HEK293 (cell line): ENCODE measurements around the gene NISCH.
A peak's percentile ranks its signal among the peaks of the same experiment; 100 is the strongest.

ENCODE experiments used
- CTCF ChIA-PET: fragments of 350-600 bp; formaldehyde crosslinking; extraction: SDS; loops from one replicate; lab custom pipeline; 2021; ENCODE audit warnings: antibody characterized with exemption; lab: Yijun Ruan, JAX
- POLR2A ChIA-PET: fragments of 300-600 bp; formaldehyde crosslinking; extraction: SDS; loops from one replicate; lab custom pipeline; 2020; ENCODE audit warnings: antibody characterized with exemption, inconsistent platforms; lab: Yijun Ruan, JAX
- H3K27ac ChIP-seq: fragments of 200-500 bp; sonication (Bioruptor generic); 2 replicates; pipeline ENCODE4 v1.5.1; 2014; ENCODE audit warnings: low read depth, low read length, control low read depth, inconsistent platforms; ENCODE audit errors: extremely low read depth
- H3K36me3 ChIP-seq, 2 experiments: fragments of 200-500 bp in 1 of 2; sonication (Bioruptor generic) in 1 of 2; 1 replicate in 1 of 2; 2 replicates in 1 of 2; pipeline ENCODE4 v1.5.1; 2014 to 2017; ENCODE audit warnings: inconsistent platforms in 2 of 2, low read length in 2 of 2; ENCODE audit not compliant: control insufficient read depth in 2 of 2, insufficient read depth in 1 of 2
- H3K4me1 ChIP-seq: fragments of 200-500 bp; sonication (Bioruptor generic); 2 replicates; pipeline ENCODE4 v1.5.1; 2014; ENCODE audit warnings: mild to moderate bottlenecking, low read length, inconsistent platforms; ENCODE audit not compliant: control insufficient read depth, insufficient read depth
- H3K4me3 ChIP-seq: 2 replicates; pipeline ENCODE4 v1.5.1; 2011; ENCODE audit warnings: low read depth, mild to moderate bottlenecking, control low read depth, low read length, moderate library complexity
- H3K9me3 ChIP-seq: fragments of 200-500 bp; sonication (Bioruptor generic); 2 replicates; pipeline ENCODE4 v1.5.1; 2014; ENCODE audit warnings: low read depth, low read length, inconsistent platforms; ENCODE audit not compliant: control insufficient read depth, insufficient read depth
- ZFHX2 ChIP-seq: fragments of 450-650 bp; formaldehyde crosslinking; conservative IDR thresholded peaks from 2 replicates; pipeline ENCODE4 v1.5.1; 2016; ENCODE audit warnings: missing biosample characterization, missing genetic modification characterization
- ZNF16 ChIP-seq: fragments of 450-650 bp; formaldehyde crosslinking; IDR thresholded peaks from 2 replicates; pipeline ENCODE4 v1.5.1; 2016; ENCODE audit warnings: low read depth, missing biosample characterization, missing genetic modification characterization
- ZNF335 ChIP-seq: fragments of 450-650 bp; formaldehyde crosslinking; conservative IDR thresholded peaks from 2 replicates; pipeline ENCODE4 v1.5.1; 2016; ENCODE audit warnings: missing biosample characterization, missing genetic modification characterization
- ZNF560 ChIP-seq: fragments of 450-650 bp; formaldehyde crosslinking; IDR thresholded peaks from 2 replicates; pipeline ENCODE4 v1.5.1; 2017; ENCODE audit warnings: missing biosample characterization, missing genetic modification characterization, borderline replicate concordance
- TF ChIP-seq, protein P1 (sequence below): fragments of 450-650 bp; formaldehyde crosslinking; IDR thresholded peaks from 2 replicates; pipeline ENCODE4 v1.5.1; 2016; ENCODE audit warnings: missing biosample characterization, missing genetic modification characterization
- TF ChIP-seq, protein P2 (sequence below): fragments of 450-650 bp; formaldehyde crosslinking; IDR thresholded peaks from 2 replicates; pipeline ENCODE4 v1.5.1; 2016; ENCODE audit warnings: missing biosample characterization, missing genetic modification characterization

Gene NISCH

DNA sequence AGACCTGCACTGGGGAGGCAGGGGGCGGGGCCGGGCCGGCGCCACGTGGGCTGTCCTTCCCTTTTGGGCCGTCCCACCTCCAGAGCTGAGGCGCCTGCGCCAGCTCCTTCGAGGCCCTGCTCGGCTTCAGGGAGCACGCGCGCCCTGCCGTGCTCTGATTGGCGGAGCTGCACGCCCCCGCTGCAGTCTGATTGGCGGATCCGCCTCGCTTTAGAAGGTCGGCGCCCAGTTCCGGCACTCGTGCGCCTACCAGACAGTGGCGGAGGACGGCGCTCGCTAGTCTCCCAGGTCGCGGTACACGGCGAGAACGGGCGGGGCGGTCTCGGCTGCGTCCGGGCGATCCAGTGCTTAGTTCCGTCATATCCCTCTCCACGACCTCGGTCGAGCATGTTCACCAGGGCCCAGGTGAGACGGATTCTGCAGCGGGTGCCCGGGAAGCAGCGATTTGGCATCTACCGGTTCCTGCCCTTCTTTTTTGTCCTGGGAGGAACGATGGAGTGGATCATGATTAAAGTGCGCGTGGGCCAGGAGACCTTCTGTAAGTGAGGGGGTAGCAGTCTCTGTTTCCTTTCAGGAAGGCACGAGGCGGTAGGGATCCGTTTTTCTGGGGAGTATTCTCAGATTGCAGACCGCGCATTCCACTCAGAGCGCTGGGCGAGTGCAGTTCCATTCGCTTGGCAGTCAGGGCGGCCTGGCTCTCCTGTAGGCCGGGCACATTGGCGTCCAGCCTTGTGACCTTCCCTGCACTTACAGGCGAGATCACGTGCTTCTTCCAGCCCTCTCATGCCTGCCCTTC is 81.2 kb downstream of the NISCH start, which contains the start of gene UQCC5 (continued):
- TF ChIP-seq, protein P1, sequence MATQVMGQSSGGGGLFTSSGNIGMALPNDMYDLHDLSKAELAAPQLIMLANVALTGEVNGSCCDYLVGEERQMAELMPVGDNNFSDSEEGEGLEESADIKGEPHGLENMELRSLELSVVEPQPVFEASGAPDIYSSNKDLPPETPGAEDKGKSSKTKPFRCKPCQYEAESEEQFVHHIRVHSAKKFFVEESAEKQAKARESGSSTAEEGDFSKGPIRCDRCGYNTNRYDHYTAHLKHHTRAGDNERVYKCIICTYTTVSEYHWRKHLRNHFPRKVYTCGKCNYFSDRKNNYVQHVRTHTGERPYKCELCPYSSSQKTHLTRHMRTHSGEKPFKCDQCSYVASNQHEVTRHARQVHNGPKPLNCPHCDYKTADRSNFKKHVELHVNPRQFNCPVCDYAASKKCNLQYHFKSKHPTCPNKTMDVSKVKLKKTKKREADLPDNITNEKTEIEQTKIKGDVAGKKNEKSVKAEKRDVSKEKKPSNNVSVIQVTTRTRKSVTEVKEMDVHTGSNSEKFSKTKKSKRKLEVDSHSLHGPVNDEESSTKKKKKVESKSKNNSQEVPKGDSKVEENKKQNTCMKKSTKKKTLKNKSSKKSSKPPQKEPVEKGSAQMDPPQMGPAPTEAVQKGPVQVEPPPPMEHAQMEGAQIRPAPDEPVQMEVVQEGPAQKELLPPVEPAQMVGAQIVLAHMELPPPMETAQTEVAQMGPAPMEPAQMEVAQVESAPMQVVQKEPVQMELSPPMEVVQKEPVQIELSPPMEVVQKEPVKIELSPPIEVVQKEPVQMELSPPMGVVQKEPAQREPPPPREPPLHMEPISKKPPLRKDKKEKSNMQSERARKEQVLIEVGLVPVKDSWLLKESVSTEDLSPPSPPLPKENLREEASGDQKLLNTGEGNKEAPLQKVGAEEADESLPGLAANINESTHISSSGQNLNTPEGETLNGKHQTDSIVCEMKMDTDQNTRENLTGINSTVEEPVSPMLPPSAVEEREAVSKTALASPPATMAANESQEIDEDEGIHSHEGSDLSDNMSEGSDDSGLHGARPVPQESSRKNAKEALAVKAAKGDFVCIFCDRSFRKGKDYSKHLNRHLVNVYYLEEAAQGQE (tag by site-specific recombination), result 0 out of 2 replicates have a peak, but pooled peaks have one; percentile 9
- TF ChIP-seq ZFHX2 (tag by site-specific recombination) (peak; percentile 60; the same call in 1 of the 2 replicates), ZNF560 (tag by site-specific recombination) (no peak)
- TF ChIP-seq, protein P2, sequence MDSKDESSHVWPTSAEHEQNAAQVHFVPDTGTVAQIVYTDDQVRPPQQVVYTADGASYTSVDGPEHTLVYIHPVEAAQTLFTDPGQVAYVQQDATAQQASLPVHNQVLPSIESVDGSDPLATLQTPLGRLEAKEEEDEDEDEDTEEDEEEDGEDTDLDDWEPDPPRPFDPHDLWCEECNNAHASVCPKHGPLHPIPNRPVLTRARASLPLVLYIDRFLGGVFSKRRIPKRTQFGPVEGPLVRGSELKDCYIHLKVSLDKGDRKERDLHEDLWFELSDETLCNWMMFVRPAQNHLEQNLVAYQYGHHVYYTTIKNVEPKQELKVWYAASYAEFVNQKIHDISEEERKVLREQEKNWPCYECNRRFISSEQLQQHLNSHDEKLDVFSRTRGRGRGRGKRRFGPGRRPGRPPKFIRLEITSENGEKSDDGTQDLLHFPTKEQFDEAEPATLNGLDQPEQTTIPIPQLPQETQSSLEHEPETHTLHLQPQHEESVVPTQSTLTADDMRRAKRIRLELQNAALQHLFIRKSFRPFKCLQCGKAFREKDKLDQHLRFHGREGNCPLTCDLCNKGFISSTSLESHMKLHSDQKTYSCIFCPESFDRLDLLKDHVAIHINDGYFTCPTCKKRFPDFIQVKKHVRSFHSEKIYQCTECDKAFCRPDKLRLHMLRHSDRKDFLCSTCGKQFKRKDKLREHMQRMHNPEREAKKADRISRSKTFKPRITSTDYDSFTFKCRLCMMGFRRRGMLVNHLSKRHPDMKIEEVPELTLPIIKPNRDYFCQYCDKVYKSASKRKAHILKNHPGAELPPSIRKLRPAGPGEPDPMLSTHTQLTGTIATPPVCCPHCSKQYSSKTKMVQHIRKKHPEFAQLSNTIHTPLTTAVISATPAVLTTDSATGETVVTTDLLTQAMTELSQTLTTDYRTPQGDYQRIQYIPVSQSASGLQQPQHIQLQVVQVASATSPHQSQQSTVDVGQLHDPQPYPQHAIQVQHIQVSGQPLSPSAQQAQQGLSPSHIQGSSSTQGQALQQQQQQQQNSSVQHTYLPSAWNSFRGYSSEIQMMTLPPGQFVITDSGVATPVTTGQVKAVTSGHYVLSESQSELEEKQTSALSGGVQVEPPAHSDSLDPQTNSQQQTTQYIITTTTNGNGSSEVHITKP (tag by site-specific recombination), result peak; percentile 33

- ChIA-PET CTCF (no interaction called here), POLR2A (interaction anchor here (0.5 kb wide), 1 partner anchor 54 kb away, joined by 3 read pairs; no protein-coding TSS in a partner anchor)
These were observed 81.8 kb downstream of the NISCH start for GRCh38 chr3:52537165-52537620.

More at GRCh38 chr3:52537165-52537620, 81.8 kb downstream of the NISCH start:
- Histone ChIP-seq H3K36me3 (peaks cover 0 to 35% of the 10 kb centered on the region in 2 experiments; a peak in 2 of 3 replicates), H3K9me3 (no peaks in the 10 kb centered on the region), H3K4me1 (peaks cover 2% of the 10 kb centered on the region; the same call in 1 of the 2 replicates), H3K4me3 (peak overlapping the region; percentile 76), H3K27ac (peak overlapping the region; percentile 73; the same call in 1 of the 2 replicates)
- TF ChIP-seq ZNF16 (tag by site-specific recombination) (no peak), ZNF335 (tag by site-specific recombination) (0 out of 2 replicates have a peak, but pooled peaks have one; percentile 11)
- TF ChIP-seq, protein P2 (tag by site-specific recombination), result peak; percentile 73; the same call in 1 of the 2 replicates
